Choroid plexus epithelial cell (primary cell): ENCODE measurements around the gene ZNF205.

Source experiments
- DNase-seq: peaks from one replicate; pipeline ENCODE4 v3.0.0-alpha.2; 2010; ENCODE audit warnings: low read depth
- H3K4me3 ChIP-seq: 2 replicates; pipeline ENCODE4 v1.5.1; 2011; ENCODE audit warnings: low read depth, mild to moderate bottlenecking, control low read depth, low read length, moderate library complexity
- CTCF ChIP-seq: conservative IDR thresholded peaks from 2 replicates; pipeline ENCODE4 v1.5.1; 2011; ENCODE audit warnings: low read depth, mild to moderate bottlenecking, control low read depth, inconsistent platforms, low read length, moderate library complexity

Gene ZNF205

GRCh38 chr16:3119701-3120408 is 7.5 kb downstream of the ZNF205 start:
- no peak for DNase-seq
- H3K4me3 ChIP-seq: no peak overlapping the region

GRCh38 chr16:3120435-3120834 is 8.0 kb downstream of the ZNF205 start:
- no peak for DNase-seq
- H3K4me3 ChIP-seq: no peak overlapping the region
- TF ChIP-seq CTCF: no peak

More at GRCh38 chr16:3119701-3120408, 7.5 kb downstream of the ZNF205 start:
- no peak for TF ChIP-seq CTCF

GRCh38 chr16:3121851-3122467 is 9.6 kb downstream of the ZNF205 start:
- H3K4me3 ChIP-seq: no peak overlapping the region
- TF ChIP-seq CTCF: no peak
- DNase-seq: peak; percentile 36

GRCh38 chr16:3122926-3123570 is 10.7 kb downstream of the ZNF205 start:
- no peak for DNase-seq
- H3K4me3 ChIP-seq: no peak overlapping the region
- TF ChIP-seq CTCF: no peak

GRCh38 chr16:3123986-3124886 is 11.8 kb downstream of the ZNF205 start:
- TF ChIP-seq CTCF: peak; percentile 46
- DNase-seq: peak; percentile 95
- H3K4me3 ChIP-seq: peak overlapping the region; percentile 85

GRCh38 chr16:3127745-3128144 is 15.4 kb downstream of the ZNF205 start:
- no peak overlapping the region for H3K4me3 ChIP-seq
- no peak for DNase-seq
- no peak for TF ChIP-seq CTCF
